Islet of Langerhans (tissue), 1 donor: ENCODE data around the gene COLEC11.

Experiments used
- FAIRE-seq: peaks from one replicate; lab custom pipeline; 2011; peaks lifted over from hg19 to GRCh38; lab: Jason Lieb, UNC

The COLEC11 gene

DNA sequence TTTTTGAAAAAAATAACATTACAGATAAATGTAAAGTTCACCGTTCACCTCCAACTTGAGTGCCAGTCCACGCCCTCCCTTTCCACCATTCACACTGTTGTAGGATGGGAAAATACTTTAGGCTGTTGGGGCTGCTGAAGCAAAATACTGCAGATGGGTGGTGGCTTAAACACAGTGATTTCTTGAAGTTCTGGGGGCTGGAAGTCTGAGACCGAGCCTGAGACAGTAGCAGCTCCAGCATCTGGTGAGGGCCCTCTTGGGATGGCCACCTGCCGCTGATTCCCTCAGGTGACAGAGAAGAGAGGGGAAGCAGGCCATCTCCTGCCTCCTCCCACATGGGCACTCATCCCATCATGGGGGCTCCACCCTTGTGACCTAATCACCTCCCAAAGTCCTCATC, 80.8 kb downstream of the COLEC11 start:
- FAIRE-seq = no peak

DNA sequence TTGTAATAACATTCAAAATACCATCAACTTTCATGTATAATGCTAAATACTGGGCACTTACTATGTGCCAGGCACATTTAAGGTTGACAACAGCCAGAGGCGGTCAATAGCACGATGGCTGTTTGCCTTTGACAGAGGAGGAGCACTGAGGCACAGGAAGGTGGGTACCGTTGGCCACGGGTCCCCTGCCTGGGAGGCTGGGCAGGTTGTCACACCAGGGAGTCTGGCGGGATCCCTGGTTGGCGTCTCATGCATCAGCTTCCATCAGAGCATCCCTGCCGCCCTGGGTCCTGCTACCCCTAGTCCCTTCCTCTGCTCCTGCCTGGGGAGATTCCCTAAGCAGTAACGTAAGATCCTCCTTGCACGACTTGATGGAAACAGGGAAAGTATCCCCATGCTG, 82.5 kb downstream of the COLEC11 start:
- FAIRE-seq = no peak

- FAIRE-seq = no peak
Observed at GRCh38 chr2:3678212-3678611, 83.3 kb downstream of the COLEC11 start.

DNA sequence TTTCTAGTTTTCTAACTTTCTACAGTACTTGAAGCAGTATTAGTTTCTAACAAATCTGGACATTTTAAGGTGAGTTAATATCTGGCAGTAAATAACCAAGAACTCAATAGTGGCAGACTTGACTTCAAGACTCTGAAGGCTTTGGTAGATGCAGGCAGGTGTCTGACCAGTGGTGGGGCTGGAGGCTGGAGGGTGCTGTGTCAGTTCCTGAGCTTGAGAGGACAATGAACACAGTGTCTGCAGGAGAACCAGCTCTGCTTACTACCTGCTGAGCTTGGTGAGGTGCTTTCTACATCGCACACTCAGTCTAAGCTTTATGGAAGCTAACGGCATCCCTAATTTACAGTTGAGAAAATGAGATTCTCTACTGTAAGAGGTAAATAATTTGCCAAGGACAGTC, 84.3 kb downstream of the COLEC11 start:
- FAIRE-seq = no peak

GRCh38 chr2:3679616-3680393, 84.9 kb downstream of the COLEC11 start:
- FAIRE-seq = no peak

DNA sequence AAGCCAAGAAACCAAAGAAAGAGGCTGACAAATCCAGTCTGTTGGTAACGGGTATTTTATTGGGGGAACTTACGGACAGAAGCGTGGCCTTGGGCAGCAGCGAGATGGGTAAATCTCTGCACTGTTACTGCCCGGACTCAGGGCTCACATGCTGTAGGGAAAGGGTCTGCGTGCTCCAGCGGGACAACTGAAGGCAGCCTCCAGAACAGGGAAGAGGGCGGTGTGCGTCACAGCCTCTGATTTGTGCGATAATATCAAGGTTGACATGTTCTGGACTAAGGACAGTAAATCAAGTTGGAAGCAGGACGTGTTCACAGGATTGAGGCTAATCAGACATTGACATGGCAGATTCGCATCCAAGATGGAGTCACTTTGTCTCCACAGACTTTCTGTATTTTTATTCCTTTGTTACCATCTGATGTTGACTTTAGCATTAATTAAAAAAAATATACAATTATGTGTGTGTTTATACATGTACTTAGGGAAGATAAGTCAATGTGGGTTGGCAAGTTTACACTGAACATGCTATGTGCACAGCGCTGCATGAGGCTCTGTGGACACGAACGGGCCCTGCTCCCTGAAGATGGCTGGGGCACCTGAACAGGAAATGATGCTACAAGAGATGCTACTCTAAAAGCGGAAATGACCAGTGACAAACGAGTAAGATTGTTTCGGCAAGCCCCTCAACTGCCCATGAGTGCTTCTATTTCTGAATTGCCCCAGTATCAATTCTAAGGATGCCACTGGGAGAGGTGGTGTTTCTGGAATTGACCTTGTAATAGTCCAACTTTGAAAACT, 85.8 kb downstream of the COLEC11 start:
- no peak for FAIRE-seq

DNA sequence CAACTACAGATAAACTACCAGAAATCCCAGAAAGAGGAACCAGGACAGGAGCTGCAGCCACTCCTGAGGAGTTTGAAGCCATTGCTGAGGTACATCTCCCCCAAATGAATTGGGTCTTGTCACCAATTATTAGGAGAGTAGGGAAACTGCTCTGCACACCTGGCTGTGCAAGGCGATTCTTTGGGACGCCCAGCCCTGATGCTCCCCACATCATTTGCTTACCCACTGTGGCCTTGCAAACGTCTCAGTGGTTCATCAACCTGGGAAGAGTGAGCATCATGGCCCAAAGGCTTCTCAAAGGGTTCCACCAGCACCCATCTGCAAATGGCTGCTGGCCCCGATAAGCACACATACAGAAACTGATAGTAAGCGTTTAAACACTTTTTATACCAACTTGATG, 86.7 kb downstream of the COLEC11 start:
- FAIRE-seq = no peak

DNA sequence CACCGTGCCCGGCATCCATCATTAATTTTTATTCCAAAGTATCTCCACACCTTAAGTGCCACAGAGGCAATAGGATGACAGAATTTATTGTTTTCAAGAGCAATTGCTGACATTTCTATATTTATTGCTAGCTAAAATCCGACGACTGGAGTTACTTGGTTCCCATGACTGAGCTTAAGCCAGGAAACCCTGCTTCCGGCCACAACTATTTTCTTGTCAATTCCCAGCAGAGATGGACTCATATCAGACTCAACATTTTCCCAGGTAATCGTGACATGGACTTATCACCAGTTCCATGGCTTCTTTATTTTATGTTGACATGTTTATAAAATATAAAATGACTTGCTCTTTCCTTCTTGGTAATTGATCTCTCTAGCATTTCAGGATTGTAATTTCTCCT, 87.9 kb downstream of the COLEC11 start:
- FAIRE-seq = no peak

GRCh38 chr2:3683748-3684454, 89.0 kb downstream of the COLEC11 start:
- peak; percentile 9 for FAIRE-seq

GRCh38 chr2:3689998-3690748, 95.3 kb downstream of the COLEC11 start:
- FAIRE-seq = no peak

DNA sequence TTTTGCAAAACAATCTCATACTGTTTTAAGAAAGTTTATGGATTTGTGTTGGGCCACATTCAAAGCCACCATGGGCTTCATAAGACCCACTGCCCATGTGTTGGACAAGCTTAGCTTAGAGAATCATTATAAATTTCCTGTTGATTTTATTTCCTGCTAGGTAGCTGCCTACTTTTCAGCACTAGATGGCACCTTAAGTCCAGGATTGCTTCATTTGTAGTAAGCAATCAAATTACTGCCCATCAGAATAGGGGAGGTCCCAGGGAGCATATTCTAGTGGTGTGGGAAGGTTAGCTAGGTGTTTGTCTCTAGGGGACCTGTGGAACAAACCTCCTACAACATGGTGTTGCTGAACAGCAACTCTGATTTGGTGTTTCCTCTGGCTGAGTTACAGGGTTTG, 97.5 kb downstream of the COLEC11 start:
- peak; percentile 95 for FAIRE-seq
